H1 (cell line): ENCODE results near the gene SCG5. TPM values are rescaled to one million over a fixed set of nuclear protein-coding genes. Genes with fewer than 3 reads are reported as not detected.

Experiments used
- CTCF ChIA-PET: fragments of 300-600 bp; sonication (Branson Sonifier 250); formaldehyde crosslinking; loops from one replicate; lab custom pipeline; 2021; ENCODE audit not compliant: partially characterized antibody; lab: Charles Lee
- POLR2A ChIA-PET: fragments of 300-600 bp; sonication (Branson Sonifier 250); formaldehyde crosslinking; loops from one replicate; lab custom pipeline; 2021; ENCODE audit warnings: inconsistent platforms; ENCODE audit not compliant: partially characterized antibody; lab: Charles Lee
- DNase-seq, 2 experiments: peaks; one replicate each; pipeline versions ENCODE4 v3.0.0 to v3.0.0-alpha.2; 2010 to 2022; ENCODE audit warnings: low spot score in 2 of 2, low read depth in 1 of 2, mixed read lengths in 1 of 2
- FAIRE-seq: peaks from 2 replicates; lab custom pipeline; 2011; peaks lifted over from hg19 to GRCh38; lab: Jason Lieb, UNC
- H2AFZ ChIP-seq: 2 replicates; pipeline ENCODE4 v1.8.1; 2012; ENCODE audit warnings: low read length, inconsistent platforms
- H2AK5ac ChIP-seq: 2 replicates; pipeline ENCODE4 v1.6.1; 2013; ENCODE audit warnings: low read depth, low read length
- H2BK120ac ChIP-seq: replicated peaks from 2 replicates; pipeline ENCODE3; 2013; ENCODE audit warnings: low read depth, low read length, inconsistent platforms
- H2BK12ac ChIP-seq: 2 replicates; pipeline ENCODE4 v1.6.1; 2013; ENCODE audit warnings: low read depth, low read length
- H2BK15ac ChIP-seq: 2 replicates; pipeline ENCODE4 v1.6.1; 2013; ENCODE audit warnings: low read length
- H2BK20ac ChIP-seq: 2 replicates; pipeline ENCODE4 v1.6.1; 2013; ENCODE audit warnings: low read length
- H2BK5ac ChIP-seq: 2 replicates; pipeline ENCODE4 v1.6.1; 2013; ENCODE audit warnings: low read depth, low read length
- H3K14ac ChIP-seq: 2 replicates; pipeline ENCODE4 v1.6.1; 2013; ENCODE audit warnings: inconsistent platforms; ENCODE audit not compliant: insufficient read length
- H3K18ac ChIP-seq: 2 replicates; pipeline ENCODE4 v1.6.1; 2013; ENCODE audit warnings: low read length; ENCODE audit errors: extremely low read depth
- H3K23ac ChIP-seq: 2 replicates; pipeline ENCODE4 v1.6.1; 2013; ENCODE audit warnings: inconsistent platforms; ENCODE audit not compliant: insufficient read length
- H3K23me2 ChIP-seq: 2 replicates; pipeline ENCODE4 v1.6.1; 2013; ENCODE audit warnings: low read depth, low read length
- H3K27ac ChIP-seq: 2 replicates; pipeline ENCODE4 v1.6.1; 2011; ENCODE audit warnings: low read depth, low read length, inconsistent platforms
- H3K27me3 ChIP-seq, 4 experiments: replicated peaks in 1 of 4; 1 replicate in 1 of 4; 2 replicates in 3 of 4; pipeline versions ENCODE4 v1.6.1 to v1.8.1; 2011 to 2013; ENCODE audit warnings: low read length in 3 of 4, mild to moderate bottlenecking in 3 of 4, inconsistent platforms in 2 of 4, mixed read lengths in 2 of 4, moderate library complexity in 1 of 4; ENCODE audit not compliant: control insufficient read depth in 3 of 4, insufficient read depth in 3 of 4; ENCODE audit errors: extremely low read depth in 1 of 4
- H3K36me3 ChIP-seq, 4 experiments: 2 replicates each; pipeline versions ENCODE4 v1.6.1 to v1.8.1; 2011 to 2013; ENCODE audit warnings: mild to moderate bottlenecking in 4 of 4, low read length in 3 of 4, moderate library complexity in 2 of 4, control low read depth in 1 of 4, inconsistent platforms in 1 of 4; ENCODE audit not compliant: insufficient read depth in 4 of 4, control insufficient read depth in 2 of 4
- H3K4ac ChIP-seq: replicated peaks from 2 replicates; pipeline ENCODE3; 2013; ENCODE audit warnings: low read length, low read depth, mixed read lengths, inconsistent platforms; ENCODE audit not compliant: insufficient read length
- H3K4me1 ChIP-seq, 4 experiments: replicated peaks in 1 of 4; 1 replicate in 1 of 4; 2 replicates in 3 of 4; pipeline versions ENCODE4 v1.6.1 to v1.8.1; 2011 to 2013; ENCODE audit warnings: low read length in 3 of 4, inconsistent platforms in 2 of 4, mixed read lengths in 1 of 4; ENCODE audit not compliant: insufficient read depth in 4 of 4, control insufficient read depth in 3 of 4
- H3K4me2 ChIP-seq, 2 experiments: 2 replicates each; pipeline versions ENCODE4 v1.6.1 to v1.8.1; 2011 to 2013; ENCODE audit warnings: low read depth in 2 of 2, low read length in 2 of 2, control low read depth in 1 of 2, inconsistent platforms in 1 of 2, mild to moderate bottlenecking in 1 of 2; ENCODE audit not compliant: insufficient read depth in 1 of 2
- H3K4me3 ChIP-seq, 4 experiments: fragments of 200-600, 300-600 bp in 1 of 4; sonication (generic), shearing (Covaris generic), sonication (Bioruptor Twin) in 1 of 4; 2 replicates each; pipeline versions ENCODE4 v1.5.1 to v1.8.1; 2011 to 2016; ENCODE audit warnings: low read length in 4 of 4, low read depth in 3 of 4, control low read depth in 2 of 4, inconsistent platforms in 2 of 4, mild to moderate bottlenecking in 2 of 4, mixed read lengths in 1 of 4, moderate library complexity in 1 of 4; ENCODE audit not compliant: insufficient read depth in 2 of 4; ENCODE audit errors: extremely low read depth in 1 of 4
- H3K56ac ChIP-seq: replicated peaks from 2 replicates; pipeline ENCODE3; 2013; ENCODE audit warnings: low read depth, mild to moderate bottlenecking, mixed read lengths, low read length, inconsistent platforms; ENCODE audit not compliant: insufficient read length
- H3K79me1 ChIP-seq: 2 replicates; pipeline ENCODE4 v1.6.1; 2013; ENCODE audit warnings: low read depth, low read length, control low read depth
- H3K79me2 ChIP-seq, 2 experiments: 2 replicates each; pipeline versions ENCODE4 v1.6.1 to v1.8.1; 2012 to 2013; ENCODE audit warnings: low read length in 2 of 2, mild to moderate bottlenecking in 2 of 2, inconsistent platforms in 1 of 2; ENCODE audit not compliant: insufficient read depth in 2 of 2, control insufficient read depth in 1 of 2
- H3K9ac ChIP-seq, 4 experiments: replicated peaks in 1 of 4; 1 replicate in 1 of 4; 2 replicates in 3 of 4; pipeline versions ENCODE4 v1.6.1 to v1.8.1; 2011 to 2013; ENCODE audit warnings: low read depth in 3 of 4, low read length in 3 of 4, control low read depth in 2 of 4, mild to moderate bottlenecking in 2 of 4, moderate library complexity in 2 of 4, inconsistent platforms in 1 of 4; ENCODE audit errors: extremely low read depth in 1 of 4
- H3K9me3 ChIP-seq, 2 experiments: 2 replicates each; pipeline versions ENCODE4 v1.6.1 to v1.8.1; 2012 to 2013; ENCODE audit warnings: mild to moderate bottlenecking in 2 of 2, moderate library complexity in 2 of 2, control low read depth in 1 of 2, inconsistent platforms in 1 of 2, low read depth in 1 of 2, low read length in 1 of 2, mixed read lengths in 1 of 2; ENCODE audit not compliant: insufficient read depth in 2 of 2
- H4K20me1 ChIP-seq, 2 experiments: replicated peaks in 1 of 2; 2 replicates each; pipeline versions ENCODE3 to v1.8.1; 2011 to 2013; ENCODE audit warnings: inconsistent platforms in 2 of 2, low read length in 2 of 2, mild to moderate bottlenecking in 1 of 2; ENCODE audit not compliant: insufficient read depth in 2 of 2, control insufficient read depth in 1 of 2
- H4K5ac ChIP-seq: 2 replicates; pipeline ENCODE4 v1.6.1; 2013; ENCODE audit warnings: low read length, low read depth, mixed read lengths, inconsistent platforms; ENCODE audit not compliant: insufficient read length
- H4K8ac ChIP-seq: 2 replicates; pipeline ENCODE4 v1.8.0; 2013; ENCODE audit warnings: mild to moderate bottlenecking, moderate library complexity, low read length, inconsistent platforms; ENCODE audit not compliant: insufficient read depth; ENCODE audit errors: extremely low read depth
- H4K91ac ChIP-seq: replicated peaks from 2 replicates; pipeline ENCODE3; 2013; ENCODE audit warnings: low read length, mixed read lengths, inconsistent platforms; ENCODE audit not compliant: insufficient read length
- EGR1 ChIP-seq: IDR thresholded peaks from 2 replicates; pipeline ENCODE4 v1.6.1; 2011; ENCODE audit warnings: low read depth, low read length, borderline replicate concordance
- JUND ChIP-seq: IDR thresholded peaks from 2 replicates; pipeline ENCODE4 v1.6.1; 2011; ENCODE audit warnings: mild to moderate bottlenecking, improper control_type of control experiment, low read length
- KDM1A ChIP-seq: fragments of 200-600, 300-600 bp; sonication (generic); IDR thresholded peaks from 2 replicates; pipeline ENCODE4 v1.7.1; 2016; ENCODE audit warnings: mild to moderate bottlenecking, low read length, borderline replicate concordance
- KDM4A ChIP-seq: IDR thresholded peaks from one replicate; pipeline ENCODE4 v1.7.1; 2012; ENCODE audit warnings: low read depth, mild to moderate bottlenecking, moderate library complexity, low read length, inconsistent platforms; ENCODE audit not compliant: severe bottlenecking
- POLR2A ChIP-seq, 2 experiments: IDR thresholded peaks; 1 replicate in 1 of 2; 2 replicates in 1 of 2; pipeline ENCODE4 v1.6.1; 2011; ENCODE audit warnings: low read depth in 2 of 2, low read length in 2 of 2, mild to moderate bottlenecking in 2 of 2; ENCODE audit errors: control extremely low read depth in 1 of 2
- RBBP5 ChIP-seq: IDR thresholded peaks from 2 replicates; pipeline ENCODE4 v1.7.1; 2012; ENCODE audit warnings: low read depth, mild to moderate bottlenecking, inconsistent platforms, low read length, moderate library complexity, borderline replicate concordance
- RNF2 ChIP-seq: fragments of 200-900, 300-1000 bp; sonication (generic); IDR thresholded peaks from 2 replicates; pipeline ENCODE4 v1.7.1; 2016; ENCODE audit warnings: borderline replicate concordance, low read depth, mild to moderate bottlenecking, antibody characterized with exemption, low read length; ENCODE audit not compliant: poor library complexity, severe bottlenecking; ENCODE audit errors: missing control alignments
- SAP30 ChIP-seq: fragments of 300-600 bp; sonication (generic); IDR thresholded peaks from 2 replicates; pipeline ENCODE4 v1.7.1; 2012; ENCODE audit warnings: low read length, moderate library complexity, mild to moderate bottlenecking, inconsistent platforms; ENCODE audit not compliant: insufficient read depth, insufficient replicate concordance
- TEAD4 ChIP-seq: IDR thresholded peaks from 2 replicates; pipeline ENCODE4 v1.6.1; 2012; ENCODE audit warnings: low read depth, low read length, inconsistent platforms, mixed read lengths
- WGBS, 2 experiments: shearing (Covaris generic) in 1 of 2; methylation state at CpG; one replicate each; pipeline versions ENCODE4 v1.1.6 to v1.1.7; 2013 to 2015; ENCODE audit warnings: low lambda C conversion rate in 2 of 2, mixed read lengths in 2 of 2, inconsistent platforms in 1 of 2, low coverage in 1 of 2, missing lambda C conversion rate in 1 of 2; ENCODE audit not compliant: insufficient replicate concordance in 2 of 2, insufficient coverage in 1 of 2, insufficient read length in 1 of 2; ENCODE audit errors: extremely low coverage in 1 of 2, missing lambda C conversion rate in 1 of 2; 5-methylcytosine and 5-hydroxymethylcytosine counted together
- polyA plus RNA-seq, 7 experiments: library from polyadenylated mRNA; depleted of rRNA in 3 of 7; stranded (reverse) in 5 of 7; unstranded in 2 of 7; fragments of >200 nt in 5 of 7; fragments of 200-250 nt in 2 of 7; gene quantifications; 1 replicate in 5 of 7; 2 replicates in 1 of 7; 4 replicates in 1 of 7; pipeline versions ENCODE4 v1.2.1 to v1.2.3, GENCODE V29; 2011 to 2013; ENCODE audit warnings: missing spikeins in 2 of 7, mixed read lengths in 2 of 7
- total RNA-seq: library from RNA; stranded (reverse); fragmentation: NEBNext Ultra II Directional; extraction: Animal tissue kit (Norgen Biotek cat#: 25700); gene quantifications from 2 replicates; pipeline ENCODE4 v1.2.1, GENCODE V29; 2021
- TF ChIP-seq, protein P1 (sequence below): IDR thresholded peaks from 2 replicates; pipeline ENCODE4 v1.6.1; 2012; ENCODE audit warnings: inconsistent platforms

Gene SCG5
- total and polyA plus RNA-seq, 2 of the 8 experiments (the other 6 are each of a cell fraction or from before 2014, with no cell fraction given) = 18.7 to 19.9 TPM

DNA sequence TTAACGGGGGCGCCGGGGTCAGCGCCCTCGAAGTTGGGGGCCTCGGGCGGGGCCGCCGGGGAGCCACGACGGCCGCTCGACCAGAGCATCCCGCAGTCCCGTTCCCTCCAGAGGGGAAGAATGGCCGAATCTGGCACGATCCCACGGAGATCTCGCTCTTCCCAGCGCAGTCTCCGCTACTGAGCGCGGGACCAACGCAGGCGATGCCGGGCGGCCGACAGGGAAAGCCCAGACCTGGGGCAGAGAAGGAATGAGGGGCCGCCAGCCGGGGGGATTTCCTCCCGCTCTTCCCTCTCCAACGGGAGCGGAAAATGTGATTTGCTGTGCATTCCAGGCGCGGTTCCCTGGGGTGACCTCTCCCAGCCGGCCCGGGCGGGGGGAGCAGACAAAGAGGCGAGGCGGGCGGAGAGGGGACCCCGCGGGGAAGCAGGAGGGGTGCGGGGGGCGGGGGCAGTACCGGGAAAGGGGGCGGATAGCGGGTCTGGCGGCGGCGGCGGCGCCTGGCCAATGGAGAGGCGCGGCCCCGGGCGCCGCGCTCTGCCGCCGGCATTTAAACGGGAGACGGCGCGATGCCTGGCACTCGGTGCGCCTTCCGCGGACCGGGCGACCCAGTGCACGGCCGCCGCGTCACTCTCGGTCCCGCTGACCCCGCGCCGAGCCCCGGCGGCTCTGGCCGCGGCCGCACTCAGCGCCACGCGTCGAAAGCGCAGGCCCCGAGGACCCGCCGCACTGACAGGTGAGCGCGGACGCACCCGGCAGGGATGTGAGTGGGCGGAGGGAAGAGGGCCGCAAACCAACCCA, 76.1 kb downstream of the SCG5 start, which contains the start of gene GREM1:
Gene GREM1 (plus strand): TSS at position 579 of the 801 bp plus-strand sequence. CDS start 12,687 bp downstream, outside the sequence.
- ChIA-PET POLR2A (no interaction called here), CTCF (no interaction called here)
- Histone ChIP-seq H3K56ac (no peak within 1 kb of the TSS), H3K27ac (no peak within 1 kb of the TSS), H2BK12ac (no peak within 1 kb of the TSS), H4K20me1 (peaks cover 0 to 2% of the 10 kb centered on the region in 2 experiments), H3K23me2 (peaks cover 17% of the 10 kb centered on the region; the same call in 1 of the 2 replicates), H4K91ac (no peak within 1 kb of the TSS), H2BK5ac (no peak within 1 kb of the TSS), H3K4me2 (peak within 1 kb of the TSS; percentile 87 to 99), H4K8ac (peak within 1 kb of the TSS; percentile 90), H3K23ac (no peak within 1 kb of the TSS), H3K9me3 (no peaks in the 10 kb centered on the region), H3K14ac (no peak within 1 kb of the TSS), H3K4me3 (peak within 1 kb of the TSS; percentile 38 to 64 (median 52)), H3K36me3 (no peaks in the 10 kb centered on the region; a peak in 1 of 8 replicates), H3K9ac (no peak within 1 kb of the TSS), H2BK15ac (no peak within 1 kb of the TSS; the same call in 1 of the 2 replicates), H3K4ac (no peak within 1 kb of the TSS), H2BK120ac (no peak within 1 kb of the TSS), H3K18ac (peak within 1 kb of the TSS; percentile 22; the same call in 1 of the 2 replicates), H4K5ac (no peak within 1 kb of the TSS), H3K79me1 (no peaks in the 10 kb centered on the region), H3K79me2 (no peaks in the 10 kb centered on the region), H2AK5ac (no peak within 1 kb of the TSS), H3K27me3 (peaks cover 37 to 65% (median 54%) of the 10 kb centered on the region in 4 experiments), H2AFZ (peak within 1 kb of the TSS; percentile 23; the same call in 1 of the 2 replicates), H2BK20ac (no peak within 1 kb of the TSS), H3K4me1 (peaks cover 0 to 19% (median 8%) of the 10 kb centered on the region in 4 experiments; a peak in 6 of 7 replicates)
- WGBS, 2 experiments = 6% methylated on average over 52 of the region's 99 CpGs; no CpG with 5 or more reads in 1 of the 2 experiments
- no peak for FAIRE-seq
- peak in 1 of 2 experiments; percentile 81 for DNase-seq
- no peak for TF ChIP-seq EGR1
- TF ChIP-seq, protein P1, sequence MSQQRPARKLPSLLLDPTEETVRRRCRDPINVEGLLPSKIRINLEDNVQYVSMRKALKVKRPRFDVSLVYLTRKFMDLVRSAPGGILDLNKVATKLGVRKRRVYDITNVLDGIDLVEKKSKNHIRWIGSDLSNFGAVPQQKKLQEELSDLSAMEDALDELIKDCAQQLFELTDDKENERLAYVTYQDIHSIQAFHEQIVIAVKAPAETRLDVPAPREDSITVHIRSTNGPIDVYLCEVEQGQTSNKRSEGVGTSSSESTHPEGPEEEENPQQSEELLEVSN = 0 out of 2 replicates have a peak, but pooled peaks have one; percentile 2
- TF ChIP-seq JUND = 0 out of 2 replicates have a peak, but pooled peaks have one; percentile 8
- TF ChIP-seq KDM4A = peak; percentile 38
- TF ChIP-seq KDM1A = no peak
- TF ChIP-seq TEAD4 = peak; percentile 70
- TF ChIP-seq RNF2 = peak; percentile 2
- TF ChIP-seq RBBP5 = peak; percentile 20; the same call in 1 of the 2 replicates
- TF ChIP-seq POLR2A (IDR thresholded peaks at IDR 0.05; ENCODE audit: control extremely low read depth in 1 of 2, low read depth in 2 of 2, low read length in 2 of 2) = 0 out of 3 replicates have a peak, but pooled peaks of 1 of the 2 experiments have one; percentile 28
- TF ChIP-seq SAP30 = no peak
